ENCODE results near the gene PLEK. TPM values are rescaled to one million over a fixed set of nuclear protein-coding genes. Genes with fewer than 3 reads are reported as not detected.
A peak's percentile ranks its signal among the peaks of the same experiment; 100 is the strongest.
"Not testable (repeated sequence)": the region's sequence is repeated elsewhere in the genome, so short reads cannot be mapped to it uniquely, and the experiment has no call there.

Gene PLEK
- total RNA-seq, 1 donor from 2014 or later, result 4.1 TPM

DNA sequence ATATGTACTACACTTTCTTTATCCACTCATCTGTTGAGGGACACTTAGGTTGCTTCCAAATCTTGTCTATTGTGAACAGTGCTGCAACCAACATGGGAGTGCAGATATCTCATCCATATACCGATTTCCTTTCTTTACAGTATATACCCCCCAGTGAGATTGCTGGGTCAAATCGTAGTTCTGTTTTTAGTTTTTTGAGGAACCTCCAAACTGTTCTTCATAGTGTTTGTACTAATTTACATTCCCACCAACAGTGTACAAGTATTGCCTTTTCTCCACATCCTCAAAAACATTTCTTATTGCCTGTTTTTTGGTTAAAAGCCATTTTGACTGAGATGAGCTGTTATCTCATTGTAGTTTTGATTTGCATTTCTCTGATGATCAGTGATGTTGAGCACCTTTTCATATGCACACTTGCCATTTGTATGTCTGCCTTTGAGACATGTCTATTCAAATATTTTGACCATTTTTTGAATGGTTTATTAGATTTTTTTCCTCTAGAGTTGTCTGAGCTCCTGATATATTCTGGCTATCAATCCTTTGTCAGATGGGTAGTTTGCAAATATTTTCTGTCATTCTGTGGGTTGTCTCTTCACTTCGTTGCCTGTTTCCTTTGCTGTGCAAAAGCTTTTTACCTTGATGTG lies 12.2 kb downstream of the PLEK start:
- ATAC-seq (no peak), DNase-seq (no peak)
- intact Hi-C loops (cut with micrococcal nuclease), result no loop called here

- not testable (repeated sequence) for DNase-seq, ATAC-seq
Observed at GRCh38 chr2:68378779-68379178, 13.7 kb downstream of the PLEK start.

DNA sequence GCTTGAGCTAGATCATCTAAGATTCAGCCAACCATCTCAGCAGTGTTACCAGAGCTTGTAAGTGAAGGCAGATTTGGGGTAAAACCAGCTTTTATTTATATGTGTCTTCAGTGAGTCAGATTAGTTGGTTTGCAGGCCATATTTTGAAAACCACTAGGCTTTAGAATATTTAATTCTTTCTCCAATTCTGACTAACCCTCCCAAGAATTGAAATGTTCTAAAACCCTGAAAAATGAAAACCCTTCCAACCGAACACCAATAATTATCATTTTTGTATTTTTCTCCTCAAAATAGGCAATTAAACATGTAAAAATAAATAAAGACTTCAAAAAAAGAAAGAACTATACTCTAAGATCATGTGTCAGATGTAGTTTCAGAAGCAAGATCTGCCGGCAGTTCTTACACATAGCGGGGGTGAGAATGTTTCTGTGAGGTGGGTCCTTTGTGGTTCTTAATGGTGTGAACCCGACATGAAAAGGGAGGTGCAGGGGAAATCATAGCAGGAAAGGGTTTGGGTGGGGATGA lies 14.2 kb downstream of the PLEK start:
- DNase-seq (no peak), ATAC-seq (no peak)
- intact Hi-C loops (cut with micrococcal nuclease), result no loop called here

More at GRCh38 chr2:68378779-68379178, 13.7 kb downstream of the PLEK start:
- intact Hi-C loops (cut with micrococcal nuclease), result not testable (repeated sequence)

DNA sequence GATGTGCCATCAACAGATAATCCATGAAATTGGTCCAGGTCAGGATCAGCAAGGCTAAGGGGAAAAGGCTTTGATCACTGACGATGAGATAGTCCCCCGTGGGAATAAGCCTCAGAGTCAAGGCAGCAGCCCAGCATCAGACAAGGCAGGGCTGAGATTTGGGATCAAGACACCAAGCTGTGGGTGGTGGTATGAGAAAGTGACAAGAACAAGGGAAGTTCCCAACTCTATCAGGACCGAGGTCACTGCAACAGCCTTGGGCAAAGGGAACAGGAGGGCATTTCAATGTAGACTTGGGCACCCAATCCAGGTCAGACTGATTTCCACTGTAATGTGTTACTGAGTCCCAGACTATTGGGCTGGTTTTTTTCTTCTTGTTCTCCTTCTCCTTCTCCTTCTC lies 18.7 kb downstream of the PLEK start:
- ATAC-seq (no peak), DNase-seq (no peak)
- intact Hi-C loops (cut with micrococcal nuclease), result no loop called here

DNA sequence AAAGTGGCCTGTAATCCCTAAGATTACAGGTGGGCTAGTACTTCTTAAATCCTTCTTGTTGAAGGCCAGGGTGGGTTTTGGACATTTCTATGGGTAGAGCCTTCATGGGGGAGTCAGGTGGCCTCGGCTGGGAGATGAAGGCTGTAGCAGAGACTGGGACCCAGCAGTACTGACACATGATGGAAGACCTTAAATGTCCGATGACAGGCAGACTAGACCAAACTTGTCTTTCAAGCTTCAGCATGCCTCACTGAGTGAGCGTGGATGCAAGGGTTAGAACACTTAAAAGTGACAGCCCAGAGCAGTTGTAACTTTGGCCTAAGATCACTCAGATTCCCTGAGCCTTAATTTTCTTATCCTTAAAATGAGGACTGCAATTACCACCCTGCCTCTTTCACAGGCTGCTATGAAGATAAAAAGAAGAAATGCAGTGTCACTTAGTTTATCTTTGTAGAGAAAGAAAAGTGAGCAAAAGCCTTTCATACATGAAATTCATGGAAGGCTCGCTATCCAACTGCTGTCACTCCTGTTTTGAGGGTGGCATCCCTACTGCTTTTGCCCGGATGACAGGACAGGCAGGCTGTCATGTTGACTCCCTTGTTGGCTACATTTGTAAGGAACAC lies 19.5 kb downstream of the PLEK start:
- intact Hi-C loops (cut with micrococcal nuclease), result no loop called here
- ATAC-seq, result no peak

DNA sequence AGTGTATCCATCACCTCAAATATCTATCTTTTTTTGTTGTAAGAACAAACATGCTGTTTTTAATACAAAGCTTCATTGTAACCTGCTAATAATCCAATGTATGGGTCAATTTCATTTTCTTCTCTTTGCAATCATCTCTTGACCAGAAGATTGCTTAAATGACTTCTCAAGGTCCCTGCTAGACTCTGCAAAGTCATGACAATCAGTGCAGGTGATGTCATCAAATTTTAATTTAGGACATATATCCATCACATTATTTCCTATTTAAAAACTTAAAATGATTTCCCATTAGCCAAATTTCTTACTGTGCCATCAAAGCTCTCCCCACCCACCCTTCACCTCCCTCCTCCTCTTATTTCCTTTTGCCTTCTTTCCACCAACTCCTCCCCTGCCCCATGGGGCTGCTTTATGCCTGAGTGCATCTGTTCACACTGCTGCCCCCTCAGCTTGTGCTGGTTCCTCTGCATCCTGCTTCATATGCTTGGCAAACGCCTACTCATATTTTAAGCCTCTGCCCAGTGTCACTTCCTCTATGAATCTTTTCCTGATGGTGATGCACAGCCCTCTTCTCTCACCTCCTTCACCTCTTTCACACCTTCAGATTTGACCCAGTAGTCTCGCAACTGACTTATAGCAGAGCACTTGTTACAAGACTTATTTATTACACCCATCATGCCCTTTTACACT lies 20.3 kb downstream of the PLEK start:
- DNase-seq, result no peak
- intact Hi-C loops (cut with micrococcal nuclease), result no loop called here
- ATAC-seq, result no peak

More for the DNA sequence above, 19.5 kb downstream of the PLEK start:
- no peak for DNase-seq

GRCh38 chr2:68385907-68386287 lies 20.8 kb downstream of the PLEK start:
- no peak for ATAC-seq
- intact Hi-C loops (cut with micrococcal nuclease), result no loop called here
- no peak for DNase-seq

GRCh38 chr2:68386365-68386764 lies 21.3 kb downstream of the PLEK start:
- ATAC-seq, result no peak

DNA sequence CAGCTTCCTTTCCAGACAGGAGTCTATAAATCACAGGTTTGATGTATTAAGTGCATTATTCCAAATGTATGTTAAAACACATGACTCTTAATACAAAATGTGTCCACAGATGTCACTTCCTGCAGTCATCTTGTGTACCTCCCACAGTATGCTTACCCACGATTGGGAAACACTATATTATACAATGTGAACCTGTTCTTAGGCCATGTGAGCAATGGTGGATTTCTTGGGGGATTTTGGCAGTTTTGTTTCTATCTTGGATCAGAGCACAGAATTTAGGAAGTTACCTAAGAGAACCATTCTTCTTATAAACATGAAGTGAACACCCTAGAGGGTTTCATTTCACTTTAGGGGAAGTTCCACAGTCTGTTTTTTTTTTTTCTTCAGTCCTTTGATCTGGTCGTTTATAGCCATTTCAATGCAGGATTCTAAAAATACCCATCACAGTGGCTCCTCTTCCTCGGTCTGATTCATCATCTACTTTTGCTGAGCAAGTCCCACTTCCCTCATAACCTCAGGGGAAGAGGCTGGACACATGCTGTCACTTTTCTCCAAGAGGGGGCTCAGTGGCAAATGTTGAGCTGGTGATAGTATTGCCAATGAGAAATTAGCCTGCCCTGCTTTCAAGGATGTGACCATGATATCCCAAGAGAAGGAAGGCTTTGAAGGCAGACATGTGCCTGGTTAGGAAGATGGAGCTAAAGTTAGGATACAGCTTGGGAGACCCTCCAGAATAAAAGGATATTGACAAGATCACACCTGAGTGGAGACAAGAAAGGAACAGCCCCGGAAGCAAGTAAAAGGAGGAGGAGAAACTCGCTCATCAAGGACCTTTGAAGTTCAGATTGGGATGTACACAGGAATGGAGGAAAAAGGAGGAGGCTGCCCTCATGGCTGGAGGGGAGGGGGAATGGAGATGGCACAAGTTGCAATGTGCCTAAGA lies 22.6 kb downstream of the PLEK start:
- ATAC-seq (no peak), DNase-seq (no peak)
- intact Hi-C loops (cut with micrococcal nuclease), result no loop called here

More at GRCh38 chr2:68386365-68386764, 21.3 kb downstream of the PLEK start:
- DNase-seq, result no peak
- intact Hi-C loops (cut with micrococcal nuclease), result no loop called here

- DNase-seq (no peak), ATAC-seq (no peak)
- intact Hi-C loops (cut with micrococcal nuclease), result no loop called here
Observed at GRCh38 chr2:68388358-68388757, 23.3 kb downstream of the PLEK start.

GRCh38 chr2:68388772-68389171 lies 23.7 kb downstream of the PLEK start:
- no peak for DNase-seq
- intact Hi-C loops (cut with micrococcal nuclease), result no loop called here
- ATAC-seq, result no peak

DNA sequence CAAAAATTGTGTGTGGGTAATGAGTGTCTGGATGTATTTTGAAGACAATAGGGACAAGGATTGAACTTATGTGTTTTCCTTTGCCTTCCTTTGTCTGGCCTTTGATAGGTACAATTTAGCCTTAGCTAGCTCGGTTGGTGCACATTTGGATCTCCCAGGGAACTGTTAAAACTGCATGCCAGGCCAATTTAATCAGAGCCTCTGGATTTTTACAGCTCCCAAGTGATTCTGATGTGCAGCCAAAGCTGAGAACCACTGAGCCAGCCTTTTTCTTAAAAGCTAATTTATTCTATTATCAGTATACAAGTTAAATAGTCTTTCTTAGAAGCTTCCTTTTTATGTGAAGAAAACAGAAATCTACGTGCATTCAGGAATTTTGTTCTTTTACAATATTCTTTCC lies 25.0 kb downstream of the PLEK start:
- no peak for DNase-seq
- peak; percentile 63 for ATAC-seq
- intact Hi-C loops (cut with micrococcal nuclease), result no loop called here

- DNase-seq, result no peak
- peak; percentile 40 for ATAC-seq
- intact Hi-C loops (cut with micrococcal nuclease), result no loop called here
Observed at GRCh38 chr2:68390586-68390985, 25.5 kb downstream of the PLEK start.

GRCh38 chr2:68391099-68391498 lies 26.0 kb downstream of the PLEK start:
- intact Hi-C loops (cut with micrococcal nuclease), result no loop called here
- ATAC-seq (peak; percentile 44), DNase-seq (no peak)

DNA sequence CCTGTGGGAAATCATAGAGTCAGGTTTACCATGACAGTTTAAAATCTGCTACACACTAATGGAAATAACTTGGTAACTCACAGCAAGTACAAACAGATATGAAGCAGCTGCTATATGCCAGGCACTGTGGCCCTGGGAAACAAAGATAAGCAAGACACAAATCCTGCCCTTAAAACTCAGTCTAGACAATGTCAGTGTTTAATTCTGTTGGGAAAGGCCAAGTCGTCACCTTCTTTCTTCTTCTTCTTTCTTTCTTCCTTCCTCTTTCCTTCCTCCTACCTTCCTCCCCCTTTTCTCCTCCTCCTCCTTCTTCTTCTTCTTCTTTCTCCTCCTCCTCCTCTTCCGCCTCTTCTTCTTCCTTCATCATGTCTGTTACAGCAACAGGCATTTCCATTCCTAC lies 26.8 kb downstream of the PLEK start:
- ATAC-seq (peak; percentile 67), DNase-seq (no peak)
- intact Hi-C loops (cut with micrococcal nuclease), result no loop called here

- intact Hi-C loops (cut with micrococcal nuclease), result no loop called here
- DNase-seq, result no peak
- peak; percentile 67 for ATAC-seq
Observed at GRCh38 chr2:68396093-68396492, 31.0 kb downstream of the PLEK start.

GRCh38 chr2:68397704-68398263 lies 32.7 kb downstream of the PLEK start:
- DNase-seq; intact Hi-C loops (cut with micrococcal nuclease); ATAC-seq: not testable (repeated sequence)

- intact Hi-C loops (cut with micrococcal nuclease), result no loop called here
- DNase-seq, result no peak
Observed at GRCh38 chr2:68403199-68403644, 38.1 kb downstream of the PLEK start.

DNA sequence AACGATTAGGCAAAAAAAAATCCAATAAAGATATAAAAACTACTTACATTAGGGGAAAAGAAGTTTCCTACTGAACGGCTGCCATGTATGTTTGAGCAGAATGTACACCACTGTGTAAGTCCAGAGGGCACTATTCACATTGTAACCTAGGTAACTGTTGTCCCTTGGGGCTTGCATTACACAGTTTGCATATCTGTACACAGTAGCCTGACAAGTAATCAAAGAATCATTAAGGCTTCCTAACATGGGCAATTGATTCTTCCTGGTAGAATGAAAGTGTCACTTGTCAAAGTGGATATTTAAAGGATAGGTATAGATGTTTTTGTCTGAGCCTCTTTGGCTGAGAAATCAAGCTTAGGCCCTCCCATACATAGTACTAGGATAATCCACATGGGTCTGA lies 39.1 kb downstream of the PLEK start:
- intact Hi-C loops (cut with micrococcal nuclease), result no loop called here
- DNase-seq (no peak), ATAC-seq (no peak)

More at GRCh38 chr2:68403199-68403644, 38.1 kb downstream of the PLEK start:
- peak; percentile 83 for ATAC-seq

All from left ventricle myocardium superior (tissue), 1 donor.